Astrocyte of the spinal cord (primary cell): ENCODE data around the gene GCFC2.

Source experiments
- DNase-seq: peaks from one replicate; pipeline ENCODE4 v3.0.0; 2011; ENCODE audit warnings: low read depth, low spot score
- H3K4me3 ChIP-seq: 2 replicates; pipeline ENCODE4 v1.5.1; 2011; ENCODE audit warnings: low read depth, mild to moderate bottlenecking, low read length, moderate library complexity
- in situ Hi-C: cut with HindIII; loops from 2 replicates; pipeline ENCODE4 v1.10.0; 2017; ENCODE audit warnings: low sequenced_read_pairs
- TF ChIP-seq, protein P1 (sequence below): IDR thresholded peaks from 2 replicates; pipeline ENCODE4 v1.5.1; 2012; ENCODE audit warnings: low read depth, mild to moderate bottlenecking, low read length, inconsistent platforms

Gene GCFC2

GRCh38 chr2:75646583-75647425, 63.9 kb downstream of the GCFC2 start, which contains the start of gene MRPL19:
Gene MRPL19, plus strand, starts transcription at chr2:75646783. Its CDS starts 25 bp downstream, at chr2:75646808.
- in situ Hi-C loops = no loop called here
- peak within 1 kb of the TSS; percentile 67 for H3K4me3 ChIP-seq
- TF ChIP-seq, protein P1, sequence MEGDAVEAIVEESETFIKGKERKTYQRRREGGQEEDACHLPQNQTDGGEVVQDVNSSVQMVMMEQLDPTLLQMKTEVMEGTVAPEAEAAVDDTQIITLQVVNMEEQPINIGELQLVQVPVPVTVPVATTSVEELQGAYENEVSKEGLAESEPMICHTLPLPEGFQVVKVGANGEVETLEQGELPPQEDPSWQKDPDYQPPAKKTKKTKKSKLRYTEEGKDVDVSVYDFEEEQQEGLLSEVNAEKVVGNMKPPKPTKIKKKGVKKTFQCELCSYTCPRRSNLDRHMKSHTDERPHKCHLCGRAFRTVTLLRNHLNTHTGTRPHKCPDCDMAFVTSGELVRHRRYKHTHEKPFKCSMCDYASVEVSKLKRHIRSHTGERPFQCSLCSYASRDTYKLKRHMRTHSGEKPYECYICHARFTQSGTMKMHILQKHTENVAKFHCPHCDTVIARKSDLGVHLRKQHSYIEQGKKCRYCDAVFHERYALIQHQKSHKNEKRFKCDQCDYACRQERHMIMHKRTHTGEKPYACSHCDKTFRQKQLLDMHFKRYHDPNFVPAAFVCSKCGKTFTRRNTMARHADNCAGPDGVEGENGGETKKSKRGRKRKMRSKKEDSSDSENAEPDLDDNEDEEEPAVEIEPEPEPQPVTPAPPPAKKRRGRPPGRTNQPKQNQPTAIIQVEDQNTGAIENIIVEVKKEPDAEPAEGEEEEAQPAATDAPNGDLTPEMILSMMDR = no peak
- DNase-seq = peak; percentile 94

GRCh38 chr2:75646090-75646582, 64.6 kb downstream of the GCFC2 start:
- in situ Hi-C loops = no loop called here
- H3K4me3 ChIP-seq = peak overlapping the region; percentile 67
- TF ChIP-seq, protein P1 = no peak
- DNase-seq = no peak

DNA sequence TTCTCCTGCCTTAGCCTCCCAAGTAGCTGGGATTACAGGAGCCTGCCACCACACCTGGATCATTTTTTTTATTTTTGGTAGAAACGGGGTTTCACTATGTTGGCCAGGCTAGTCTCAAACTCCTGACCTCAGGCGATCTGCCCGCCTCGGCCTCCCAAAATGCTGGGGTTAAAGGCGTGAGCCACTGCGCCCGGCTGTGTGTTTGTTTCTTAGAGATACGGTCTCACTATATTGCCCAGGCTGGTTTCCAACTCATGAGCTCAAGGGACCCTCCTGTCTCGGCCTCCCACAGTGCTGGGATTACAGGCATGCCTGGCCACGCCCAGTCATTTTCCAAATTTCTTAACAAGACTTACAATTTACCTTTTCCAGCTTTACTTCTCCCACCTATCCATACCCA, 65.1 kb downstream of the GCFC2 start:
- TF ChIP-seq, protein P1 = no peak
- H3K4me3 ChIP-seq = no peak overlapping the region
- in situ Hi-C loops = no loop called here
- DNase-seq = no peak

- DNase-seq = no peak
- H3K4me3 ChIP-seq = no peak overlapping the region
- in situ Hi-C loops = no loop called here
- TF ChIP-seq, protein P1 = no peak
These were observed 66.7 kb downstream of the GCFC2 start for GRCh38 chr2:75643980-75644379.

- no peak overlapping the region for H3K4me3 ChIP-seq
- TF ChIP-seq, protein P1 = no peak
- no peak for DNase-seq
- in situ Hi-C loops = no loop called here
These were observed 69.1 kb downstream of the GCFC2 start for GRCh38 chr2:75641587-75641986.

- DNase-seq = peak; percentile 68
- in situ Hi-C loops = no loop called here
- H3K4me3 ChIP-seq = no peak overlapping the region
- TF ChIP-seq, protein P1 = peak; percentile 100
These were observed 70.0 kb downstream of the GCFC2 start for GRCh38 chr2:75640621-75641121.
